ENCODE data around the gene DMXL1.

GRCh38 chr5:119063579-119064379 lies 7.1 kb upstream of the DMXL1 start:
- TF ChIP-seq REST (IDR thresholded peaks at IDR 0.05; ENCODE audit: insufficient read depth in 1 of 2, low read depth in 2 of 2, low read length in 2 of 2) (no peak), TAF1 (IDR thresholded peaks at IDR 0.05; ENCODE audit: borderline replicate concordance, insufficient read depth, low read length) (no peak), POLR2AphosphoS5 (IDR thresholded peaks at IDR 0.05; ENCODE audit: low read depth, low read length) (no peak), SIN3A (IDR thresholded peaks at IDR 0.05; ENCODE audit: borderline replicate concordance, insufficient read depth, low read length) (no peak), FOXP2 (optimal IDR thresholded peaks at IDR 0.05; ENCODE audit: borderline replicate concordance, extremely low read depth, extremely low read length, insufficient read depth) (no peak)

Measured in PFSK-1 (cell line).